Effector memory CD4-positive, alpha-beta T cell (primary cell): ENCODE data around the gene SECTM1.

Experiments used
- DNase-seq, 3 donors: peaks; one replicate each; pipeline ENCODE4 v3.0.0-alpha.2; 2020
- H3K27ac ChIP-seq: 2 replicates; pipeline ENCODE4 v1.7.0; 2013; ENCODE audit warnings: mild to moderate bottlenecking, low read length, moderate library complexity; ENCODE audit not compliant: insufficient read depth, poor library complexity, severe bottlenecking
- H3K27me3 ChIP-seq: replicated peaks from 2 replicates; pipeline ENCODE4 v1.7.0; 2013; ENCODE audit warnings: mild to moderate bottlenecking, low read length; ENCODE audit not compliant: insufficient read depth, control insufficient read depth, poor library complexity, severe bottlenecking
- H3K36me3 ChIP-seq: 2 replicates; pipeline ENCODE4 v1.7.0; 2013; ENCODE audit warnings: mild to moderate bottlenecking, low read length, moderate library complexity; ENCODE audit not compliant: control insufficient read depth, insufficient read depth
- H3K4me1 ChIP-seq: 2 replicates; pipeline ENCODE4 v1.7.0; 2013; ENCODE audit warnings: low read length, mild to moderate bottlenecking; ENCODE audit not compliant: control insufficient read depth, insufficient read depth, poor library complexity, severe bottlenecking
- H3K4me3 ChIP-seq: 2 replicates; pipeline ENCODE4 v1.7.0; 2013; ENCODE audit warnings: low read length, low read depth, mild to moderate bottlenecking; ENCODE audit not compliant: insufficient read depth, poor library complexity, severe bottlenecking
- H3K9me3 ChIP-seq: 2 replicates; pipeline ENCODE4 v1.7.0; 2013; ENCODE audit warnings: mild to moderate bottlenecking, low read length, moderate library complexity; ENCODE audit not compliant: control insufficient read depth

SECTM1 gene

GRCh38 chr17:82355770-82356427 is 22.3 kb upstream of the SECTM1 start:
- peaks cover 6% of the 10 kb centered on the region for H3K4me1 ChIP-seq
- H3K36me3 ChIP-seq, result no peaks in the 10 kb centered on the region
- no peak overlapping the region for H3K27ac ChIP-seq
- H3K4me3 ChIP-seq, result no peak overlapping the region
- DNase-seq, result no peak
- no peaks in the 10 kb centered on the region for H3K9me3 ChIP-seq
- H3K27me3 ChIP-seq, result no peaks in the 10 kb centered on the region

DNA sequence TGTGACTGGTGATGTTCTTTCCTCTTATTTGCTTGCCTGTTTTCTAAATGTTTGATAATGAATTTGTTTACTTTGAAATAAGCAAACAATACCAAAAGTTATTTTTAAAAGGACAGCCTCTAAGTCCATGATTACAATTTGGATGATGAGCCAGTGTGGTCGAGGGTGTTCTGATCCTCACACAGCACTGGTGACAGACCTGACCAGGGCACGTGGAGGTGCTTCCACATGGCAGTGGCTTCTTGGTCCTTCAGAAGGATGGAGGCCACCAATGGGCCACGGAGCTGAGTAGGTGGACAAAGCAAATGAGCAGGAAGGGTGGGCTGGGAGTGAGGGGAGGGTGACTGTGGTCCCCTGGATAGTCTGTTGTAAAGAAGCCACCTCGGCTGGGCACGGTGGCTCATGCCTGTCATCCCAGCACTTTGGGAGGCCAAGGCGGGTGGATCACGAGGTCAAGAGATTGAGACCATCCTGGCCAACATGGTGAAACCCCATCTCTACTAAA is 21.3 kb upstream of the SECTM1 start:
- H3K4me1 ChIP-seq, result peaks cover 6% of the 10 kb centered on the region
- no peaks in the 10 kb centered on the region for H3K27me3 ChIP-seq
- no peak overlapping the region for H3K27ac ChIP-seq
- no peak overlapping the region for H3K4me3 ChIP-seq
- no peak for DNase-seq
- H3K36me3 ChIP-seq, result no peaks in the 10 kb centered on the region
- H3K9me3 ChIP-seq, result no peaks in the 10 kb centered on the region

DNA sequence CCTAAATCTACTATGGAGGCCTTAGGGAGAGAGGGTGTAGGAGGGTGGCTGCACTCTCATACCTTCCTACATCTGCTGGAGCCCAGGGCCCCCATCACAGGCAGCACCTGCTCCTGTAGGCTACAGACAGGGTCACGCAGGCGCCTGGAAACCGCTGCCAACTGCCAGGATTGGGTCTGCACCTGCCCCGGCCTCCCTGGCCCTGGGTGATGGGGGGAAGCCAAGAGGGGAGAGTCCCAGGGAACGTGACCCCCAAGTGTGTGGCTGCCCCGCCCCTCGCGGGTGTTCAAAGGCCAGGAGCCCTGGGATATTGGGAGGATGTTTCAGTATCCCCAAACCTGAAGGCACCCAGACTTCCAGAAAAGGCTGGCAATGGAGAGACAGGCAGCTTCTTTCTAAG is 19.9 kb upstream of the SECTM1 start:
- Histone ChIP-seq H3K36me3 (no peaks in the 10 kb centered on the region), H3K27me3 (no peaks in the 10 kb centered on the region), H3K9me3 (no peaks in the 10 kb centered on the region), H3K4me3 (no peak overlapping the region), H3K27ac (no peak overlapping the region), H3K4me1 (peaks cover 6% of the 10 kb centered on the region)
- DNase-seq, result no peak

DNA sequence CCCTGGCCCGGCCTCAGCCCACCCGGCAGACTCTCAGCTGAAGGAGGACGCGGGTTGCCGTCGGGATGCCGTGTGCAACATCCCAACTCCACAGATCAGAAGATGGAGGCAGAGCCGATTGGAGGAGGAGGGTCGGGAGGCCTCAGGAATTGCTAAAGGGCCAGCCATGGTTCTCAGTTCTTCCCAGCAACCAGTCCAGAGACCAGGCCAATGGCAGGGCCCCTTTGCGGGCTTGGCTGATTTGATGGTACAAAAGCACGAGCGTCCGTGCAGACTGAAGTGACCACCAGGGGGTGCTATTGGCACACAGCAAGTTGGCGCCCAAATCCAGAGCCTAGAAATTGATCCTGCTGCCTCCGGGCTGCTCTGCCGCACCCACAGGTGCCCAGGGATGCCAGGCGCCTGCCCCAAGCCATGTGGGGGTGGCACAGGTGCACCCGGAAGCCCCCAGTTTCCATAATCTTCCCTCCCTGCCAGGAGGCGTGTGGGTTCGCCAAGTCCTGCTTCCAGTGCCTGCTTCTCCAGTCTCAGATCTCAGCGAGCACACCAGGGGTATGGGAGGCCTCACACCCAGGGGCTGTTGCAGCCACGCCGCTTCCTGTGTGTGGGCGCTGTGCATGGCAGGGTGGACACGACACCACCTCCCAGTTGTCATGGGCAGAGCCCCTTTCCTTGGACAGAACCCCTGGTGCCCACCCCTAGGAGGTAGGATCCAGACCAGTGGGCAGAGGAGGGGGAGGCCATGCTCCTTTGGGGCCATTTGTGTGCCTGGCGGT is 18.3 kb upstream of the SECTM1 start:
- peak; percentile 55 to 74 (median 66) for DNase-seq
- Histone ChIP-seq H3K9me3 (no peaks in the 10 kb centered on the region), H3K4me3 (no peak overlapping the region), H3K36me3 (no peaks in the 10 kb centered on the region), H3K27me3 (no peaks in the 10 kb centered on the region), H3K27ac (no peak overlapping the region), H3K4me1 (peaks cover 6% of the 10 kb centered on the region)

DNA sequence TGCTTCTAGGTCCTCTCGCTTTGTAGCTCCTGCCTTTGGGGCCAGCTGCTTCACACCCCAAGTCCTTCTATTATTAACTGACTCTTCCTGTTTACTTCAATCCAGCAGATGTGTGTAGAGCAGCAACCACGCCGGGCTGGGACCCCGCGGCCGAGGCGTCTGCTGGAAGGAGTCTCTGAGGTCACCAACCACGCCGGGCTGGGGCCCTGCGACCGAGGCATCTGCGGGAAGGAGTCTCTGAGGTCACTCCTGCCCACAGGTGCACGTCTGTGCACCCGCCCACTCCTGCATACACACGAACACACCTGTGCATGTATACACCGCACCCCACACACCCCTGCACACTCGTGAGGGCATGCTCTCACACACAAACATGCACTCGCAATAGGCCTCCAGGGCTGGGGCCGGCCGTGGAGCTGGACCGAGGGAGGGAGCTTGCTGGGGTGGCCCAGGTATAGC is 17.7 kb upstream of the SECTM1 start:
- Histone ChIP-seq H3K4me1 (peaks cover 6% of the 10 kb centered on the region), H3K27me3 (no peaks in the 10 kb centered on the region), H3K9me3 (no peaks in the 10 kb centered on the region), H3K4me3 (no peak overlapping the region), H3K27ac (no peak overlapping the region), H3K36me3 (no peaks in the 10 kb centered on the region)
- DNase-seq, result no peak

GRCh38 chr17:82350182-82351030 is 16.8 kb upstream of the SECTM1 start:
- H3K4me3 ChIP-seq, result no peak overlapping the region
- no peak overlapping the region for H3K27ac ChIP-seq
- H3K4me1 ChIP-seq, result peaks cover 6% of the 10 kb centered on the region
- DNase-seq, result no peak
- no peaks in the 10 kb centered on the region for H3K9me3 ChIP-seq
- H3K27me3 ChIP-seq, result no peaks in the 10 kb centered on the region
- H3K36me3 ChIP-seq, result no peaks in the 10 kb centered on the region

DNA sequence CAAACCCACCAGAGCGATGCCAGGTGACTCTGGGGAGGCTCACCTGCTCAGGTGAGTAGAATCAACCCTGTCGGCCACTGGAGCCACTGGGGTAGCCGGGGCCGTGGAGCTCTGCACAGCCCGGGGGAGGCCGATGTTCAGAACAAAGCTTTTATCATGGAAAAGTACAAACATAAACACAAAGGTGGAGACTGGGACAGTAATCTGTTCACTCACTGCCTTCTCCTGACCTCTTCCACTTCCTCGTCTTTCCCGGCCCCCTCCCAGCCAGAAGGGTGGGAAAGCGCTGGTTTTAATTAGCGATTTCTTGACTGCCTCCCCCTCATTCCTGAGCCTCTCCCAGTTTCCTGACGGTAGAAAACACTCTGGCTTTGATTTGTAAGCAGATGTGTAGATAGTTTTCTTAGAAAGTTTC is 15.7 kb upstream of the SECTM1 start:
- no peaks in the 10 kb centered on the region for H3K9me3 ChIP-seq
- no peaks in the 10 kb centered on the region for H3K36me3 ChIP-seq
- DNase-seq, result no peak
- H3K27me3 ChIP-seq, result no peaks in the 10 kb centered on the region
- no peak overlapping the region for H3K4me3 ChIP-seq
- no peak overlapping the region for H3K27ac ChIP-seq
- peaks cover 6% of the 10 kb centered on the region for H3K4me1 ChIP-seq

GRCh38 chr17:82348866-82349265 is 15.3 kb upstream of the SECTM1 start:
- H3K4me1 ChIP-seq, result peaks cover 6% of the 10 kb centered on the region

DNA sequence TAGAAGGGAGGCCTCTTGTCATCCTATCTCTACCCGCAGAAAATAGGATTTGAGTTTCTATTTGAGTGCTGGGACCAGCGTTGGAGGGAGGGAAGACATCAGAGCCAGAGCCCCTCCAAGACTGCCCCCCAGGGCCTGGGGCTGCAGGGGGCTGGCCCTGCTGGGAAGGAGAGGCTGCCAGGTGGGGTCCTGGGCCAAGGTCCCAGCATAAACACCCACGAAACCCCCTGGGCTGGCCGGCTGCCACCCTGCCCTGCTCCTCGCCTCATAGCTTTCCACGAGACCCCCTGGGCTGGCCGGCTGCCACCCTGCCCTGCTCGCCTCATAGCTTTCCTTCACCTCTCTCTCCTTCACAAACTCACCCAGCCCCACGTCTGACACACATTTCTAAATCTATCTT is 14.9 kb upstream of the SECTM1 start:
- Histone ChIP-seq H3K9me3 (no peaks in the 10 kb centered on the region), H3K27ac (no peak overlapping the region), H3K4me3 (no peak overlapping the region), H3K36me3 (no peaks in the 10 kb centered on the region), H3K27me3 (no peaks in the 10 kb centered on the region), H3K4me1 (peaks cover 6% of the 10 kb centered on the region)
- DNase-seq, result no peak

More at GRCh38 chr17:82348866-82349265, 15.3 kb upstream of the SECTM1 start:
- H3K27me3 ChIP-seq, result no peaks in the 10 kb centered on the region
- H3K4me3 ChIP-seq, result no peak overlapping the region
- H3K36me3 ChIP-seq, result no peaks in the 10 kb centered on the region
- H3K9me3 ChIP-seq, result no peaks in the 10 kb centered on the region
- H3K27ac ChIP-seq, result no peak overlapping the region
- no peak for DNase-seq
